8988T (cell line): ENCODE results near the gene NPPC.
"Not testable (repeated sequence)": the region's sequence is repeated elsewhere in the genome, so short reads cannot be mapped to it uniquely, and the experiment has no call there.

Experiments
- DNase-seq: peaks from one replicate; pipeline ENCODE4 v3.0.0; 2011

The NPPC gene

GRCh38 chr2:231883468-231883881 is 42.7 kb downstream of the NPPC start:
- DNase-seq, result no peak

DNA sequence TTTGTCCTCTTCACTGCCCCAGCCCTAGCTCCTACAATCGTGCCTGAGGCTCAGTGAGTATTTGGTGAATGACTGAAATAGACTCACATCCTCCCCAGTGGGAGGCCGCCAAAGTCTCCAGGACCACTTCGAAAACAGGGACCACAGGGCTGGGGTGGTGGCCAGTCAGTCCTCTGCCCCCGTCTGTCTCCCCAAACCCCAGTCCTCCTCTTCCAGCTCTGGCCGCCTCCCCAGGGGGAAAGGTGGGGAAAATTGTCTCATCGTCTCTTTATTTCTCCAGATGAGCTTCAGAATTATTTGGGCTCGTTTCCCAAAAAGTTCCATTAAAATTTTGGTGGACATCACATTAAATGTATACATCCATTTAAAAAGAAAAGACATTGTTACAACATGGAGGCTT is 43.5 kb downstream of the NPPC start:
- DNase-seq, result no peak

- not testable (repeated sequence) for DNase-seq
These were observed 45.8 kb downstream of the NPPC start for GRCh38 chr2:231880371-231880770.

DNA sequence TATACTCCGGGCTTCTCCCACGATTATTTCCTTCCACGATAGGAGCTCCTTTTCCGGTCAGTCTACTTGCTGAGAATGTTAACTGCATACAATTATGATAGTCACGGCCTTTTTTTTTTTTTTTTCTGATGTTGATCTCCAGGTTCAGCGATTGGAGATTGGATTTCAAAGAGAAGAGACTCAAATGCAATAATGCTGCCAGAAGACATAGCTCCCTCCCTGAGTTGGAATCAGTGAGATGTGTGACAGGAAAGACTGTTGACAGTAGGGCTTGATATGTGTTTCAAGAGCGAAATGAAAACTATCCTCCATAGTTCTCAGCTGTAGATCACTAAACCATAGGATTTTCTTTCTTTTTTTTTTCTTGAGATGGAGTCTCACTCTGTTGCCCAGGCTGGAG is 47.0 kb downstream of the NPPC start:
- no peak for DNase-seq

GRCh38 chr2:231877533-231878456 is 48.4 kb downstream of the NPPC start:
- DNase-seq, result no peak

GRCh38 chr2:231874944-231875343 is 51.3 kb downstream of the NPPC start:
- no peak for DNase-seq
